HG03521 (cell line): ENCODE measurements around the gene RASL12.
"Not testable (repeated sequence)": the region's sequence is repeated elsewhere in the genome, so short reads cannot be mapped to it uniquely, and the experiment has no call there.

Experiments used
- ATAC-seq: cut with Tn5 transposase; IDR thresholded peaks from one replicate; pipeline ENCODE4 v1.9.1; 2021; ENCODE audit warnings: mild to moderate bottlenecking, moderate library complexity; ENCODE audit not compliant: unreplicated experiment

The RASL12 gene

GRCh38 chr15:65067645-65068402, at the start of gene RASL12:
Gene RASL12, minus strand, starts transcription at chr15:65067991. Its CDS starts 156 bp downstream, at chr15:65067835.
- no peak for ATAC-seq

GRCh38 chr15:65115542-65115941, 47.8 kb upstream of the RASL12 start:
- ATAC-seq, result no peak

GRCh38 chr15:65115086-65115485, 47.3 kb upstream of the RASL12 start, which contains the start of gene UBAP1L:
Gene UBAP1L, minus strand, starts transcription at chr15:65115200. Its CDS starts 8,985 bp downstream, at chr15:65106215.
- no peak for ATAC-seq

GRCh38 chr15:65110676-65111292, 43.0 kb upstream of the RASL12 start:
- no peak for ATAC-seq

- ATAC-seq, result no peak
These were observed 38.3 kb upstream of the RASL12 start for GRCh38 chr15:65106011-65106590.

GRCh38 chr15:65105038-65105437, 37.2 kb upstream of the RASL12 start:
- ATAC-seq, result no peak

GRCh38 chr15:65102912-65103311, 35.1 kb upstream of the RASL12 start:
- no peak for ATAC-seq

- ATAC-seq, result no peak
These were observed 34.3 kb upstream of the RASL12 start for GRCh38 chr15:65101891-65102708.

- ATAC-seq, result no peak
These were observed 33.7 kb upstream of the RASL12 start for GRCh38 chr15:65101411-65101890.

GRCh38 chr15:65100442-65100841, 32.7 kb upstream of the RASL12 start:
- ATAC-seq, result no peak

GRCh38 chr15:65099801-65100200, 32.0 kb upstream of the RASL12 start:
- not testable (repeated sequence) for ATAC-seq

GRCh38 chr15:65099336-65099735, 31.5 kb upstream of the RASL12 start:
- no peak for ATAC-seq

- ATAC-seq, result no peak
These were observed 30.0 kb upstream of the RASL12 start for GRCh38 chr15:65097651-65098263.

- no peak for ATAC-seq
These were observed 28.9 kb upstream of the RASL12 start for GRCh38 chr15:65096481-65097385.

GRCh38 chr15:65095747-65096104, 27.9 kb upstream of the RASL12 start:
- ATAC-seq, result no peak

GRCh38 chr15:65095011-65095746, 27.4 kb upstream of the RASL12 start:
- ATAC-seq, result no peak

- ATAC-seq, result no peak
These were observed 26.7 kb upstream of the RASL12 start for GRCh38 chr15:65094294-65094995.

- not testable (repeated sequence) for ATAC-seq
These were observed 26.0 kb upstream of the RASL12 start for GRCh38 chr15:65093793-65094170.
